GM23338 (cell line): ENCODE measurements around the gene DMD. TPM values are rescaled to one million over a fixed set of nuclear protein-coding genes. Genes with fewer than 3 reads are reported as not detected.
"Not testable (repeated sequence)": the region's sequence is repeated elsewhere in the genome, so short reads cannot be mapped to it uniquely, and the experiment has no call there.

ENCODE experiments used
- ATAC-seq: fragments of 200-7000 bp; cut with Tn5 transposase; 3 replicates; pipeline ENCODE4 v1.9.1; 2020
- DNase-seq: peaks from one replicate; pipeline ENCODE4 v3.0.0-alpha.2; 2015; ENCODE audit warnings: low spot score
- H2AFZ ChIP-seq: fragments of 200-600 bp; sonication (generic); 2 replicates; pipeline ENCODE4 v1.8.0; 2016; ENCODE audit warnings: antibody characterized with exemption, mild to moderate bottlenecking, moderate library complexity
- H3F3A ChIP-seq: fragments of 200-600 bp; sonication (generic); replicated peaks from 2 replicates; pipeline ENCODE4 v1.8.0; 2017; ENCODE audit warnings: antibody characterized with exemption, mixed run types, low read depth
- H3K27ac ChIP-seq: fragments of 200-600 bp; sonication (generic); 2 replicates; pipeline ENCODE4 v1.6.1; 2016; ENCODE audit warnings: low read depth
- H3K27me3 ChIP-seq: fragments of 200-600 bp; sonication (generic); 2 replicates; pipeline ENCODE4 v1.8.0; 2016; ENCODE audit warnings: mild to moderate bottlenecking, mixed run types, moderate library complexity; ENCODE audit not compliant: insufficient read depth
- H3K36me3 ChIP-seq: fragments of 200-600 bp; sonication (generic); 2 replicates; pipeline ENCODE4 v1.8.0; 2016; ENCODE audit warnings: mild to moderate bottlenecking; ENCODE audit not compliant: insufficient read depth
- H3K4me1 ChIP-seq: fragments of 200-600 bp; sonication (generic); 2 replicates; pipeline ENCODE4 v1.8.0; 2016; ENCODE audit warnings: mild to moderate bottlenecking, moderate library complexity; ENCODE audit not compliant: insufficient read depth
- H3K4me2 ChIP-seq: fragments of 200-600 bp; sonication (generic); 2 replicates; pipeline ENCODE4 v1.7.1; 2017; ENCODE audit warnings: mixed run types
- H3K4me3 ChIP-seq: fragments of 200-600 bp; sonication (generic); 2 replicates; pipeline ENCODE4 v1.6.1; 2016; ENCODE audit warnings: mixed run types
- H3K79me2 ChIP-seq: fragments of 200-600 bp; sonication (generic); replicated peaks from 2 replicates; pipeline ENCODE4 v1.8.0; 2017; ENCODE audit warnings: mild to moderate bottlenecking; ENCODE audit not compliant: insufficient read depth
- H3K9me2 ChIP-seq: fragments of 200-600 bp; sonication (generic); 2 replicates; pipeline ENCODE4 v1.8.0; 2017; ENCODE audit not compliant: insufficient read depth
- H4K20me1 ChIP-seq: fragments of 200-600 bp; sonication (generic); replicated peaks from 2 replicates; pipeline ENCODE4 v1.8.0; 2017; ENCODE audit warnings: mild to moderate bottlenecking; ENCODE audit not compliant: insufficient read depth
- H3K27ac Mint-ChIP-seq: 2 replicates; pipeline ENCODE4 v1.8.0; 2020; ENCODE audit warnings: inconsistent platforms, mild to moderate bottlenecking, moderate library complexity, mixed read lengths
- H3K27me3 Mint-ChIP-seq: 3 replicates; pipeline ENCODE4 v1.8.0; 2022; ENCODE audit warnings: low read depth, mild to moderate bottlenecking, moderate library complexity, mixed read lengths, inconsistent platforms; ENCODE audit not compliant: insufficient read depth, poor library complexity
- H3K36me3 Mint-ChIP-seq: 3 replicates; pipeline ENCODE4 v1.8.0; 2021; ENCODE audit warnings: low read depth, mild to moderate bottlenecking, inconsistent platforms, moderate library complexity, mixed read lengths
- H3K4me1 Mint-ChIP-seq: 3 replicates; pipeline ENCODE4 v1.8.0; 2020; ENCODE audit warnings: mild to moderate bottlenecking, inconsistent platforms, mixed read lengths
- H3K4me3 Mint-ChIP-seq: 3 replicates; pipeline ENCODE4 v1.8.0; 2021; ENCODE audit warnings: moderate library complexity, mild to moderate bottlenecking, inconsistent platforms, mixed read lengths
- H3K9me3 Mint-ChIP-seq: 3 replicates; pipeline ENCODE4 v1.8.0; 2020; ENCODE audit warnings: moderate library complexity, mild to moderate bottlenecking, inconsistent platforms, mixed read lengths
- CREB1 ChIP-seq: fragments of 250-450 bp; sonication (Bioruptor Pico); IDR thresholded peaks from 2 replicates; pipeline ENCODE4 v1.5.0; 2020; ENCODE audit warnings: low read depth, mild to moderate bottlenecking, moderate library complexity
- EZH2 ChIP-seq: fragments of 200-600 bp; sonication (generic); IDR thresholded peaks from one replicate; pipeline ENCODE4 v1.8.0; 2017; ENCODE audit warnings: antibody characterized with exemption, mild to moderate bottlenecking, low read depth; ENCODE audit not compliant: unreplicated experiment
- JUNB ChIP-seq: IDR thresholded peaks from one replicate; pipeline ENCODE4 v1.6.1; 2016; ENCODE audit warnings: antibody characterized with exemption; ENCODE audit not compliant: unreplicated experiment
- NANOG ChIP-seq: IDR thresholded peaks from 2 replicates; pipeline ENCODE4 v1.6.1; 2016; ENCODE audit warnings: antibody characterized with exemption, borderline replicate concordance
- POLR2AphosphoS5 ChIP-seq: IDR thresholded peaks from 2 replicates; pipeline ENCODE4 v1.6.1; 2016; ENCODE audit warnings: antibody characterized with exemption, low read depth
- REST ChIP-seq: IDR thresholded peaks from one replicate; pipeline ENCODE4 v1.6.1; 2018; ENCODE audit warnings: antibody characterized with exemption; ENCODE audit not compliant: unreplicated experiment
- ZNF114 ChIP-seq: fragments of 250-450 bp; sonication (Bioruptor Pico); IDR thresholded peaks from 2 replicates; pipeline ENCODE4 v1.5.0; 2020; ENCODE audit warnings: mild to moderate bottlenecking, moderate library complexity
- polyA plus RNA-seq: library from polyadenylated mRNA; unstranded; fragments of >200 nt; fragmentation: Nextera tagmentation; extraction: Ambion mirVana; gene quantifications from 2 replicates; pipeline ENCODE4 v1.2.1, GENCODE V29; 2016
- total RNA-seq: library from RNA; depleted of rRNA; stranded (reverse); fragments of >200 nt; shearing (Covaris generic); gene quantifications from 2 replicates; pipeline ENCODE4 v1.2.3, GENCODE V29; 2014
- TF ChIP-seq, protein P1 (sequence below), 2 experiments: fragments of 200-600 bp in 1 of 2; sonication (generic) in 1 of 2; conservative IDR thresholded peaks; 2 replicates each; pipeline versions ENCODE4 v1.5.1 to v1.6.1; 2016 to 2017; ENCODE audit warnings: antibody characterized with exemption in 2 of 2, low read depth in 2 of 2, mild to moderate bottlenecking in 2 of 2, moderate library complexity in 1 of 2

Gene DMD
- total and polyA plus RNA-seq, 2 experiments from 2014 or later, result 4.5 to 7.6 TPM

GRCh38 chrX:32741910-32742309 lies 469.4 kb downstream of the DMD start (continued):
- TF ChIP-seq REST (no peak), POLR2AphosphoS5 (no peak), NANOG (no peak)

GRCh38 chrX:32708542-32708941 lies 502.8 kb downstream of the DMD start:
- Histone ChIP-seq H3K36me3 (no peaks in the 10 kb centered on the region), H3K4me3 (no peak overlapping the region), H2AFZ (no peak overlapping the region), H3K4me1 (peaks cover 18% of the 10 kb centered on the region), H3K79me2 (no peaks in the 10 kb centered on the region), H3K27ac (no peak overlapping the region), H3K4me2 (no peak overlapping the region), H3F3A (no peaks in the 10 kb centered on the region), H3K27me3 (no peaks in the 10 kb centered on the region), H3K9me2 (no peaks in the 10 kb centered on the region), H4K20me1 (no peaks in the 10 kb centered on the region)
- DNase-seq (no peak), ATAC-seq (no peak)
- H3K9me3 Mint-ChIP-seq, result no peaks in the 10 kb centered on the region
- no peak overlapping the region for H3K27ac Mint-ChIP-seq
- peaks cover 9% of the 10 kb centered on the region; the same call in 2 of the 3 replicates for H3K4me1 Mint-ChIP-seq
- TF ChIP-seq JUNB (no peak), ZNF114 (CRISPR knock-in tag) (no peak), NANOG (no peak), EZH2 (no peak), CREB1 (no peak), POLR2AphosphoS5 (no peak)
- TF ChIP-seq, protein P1, sequence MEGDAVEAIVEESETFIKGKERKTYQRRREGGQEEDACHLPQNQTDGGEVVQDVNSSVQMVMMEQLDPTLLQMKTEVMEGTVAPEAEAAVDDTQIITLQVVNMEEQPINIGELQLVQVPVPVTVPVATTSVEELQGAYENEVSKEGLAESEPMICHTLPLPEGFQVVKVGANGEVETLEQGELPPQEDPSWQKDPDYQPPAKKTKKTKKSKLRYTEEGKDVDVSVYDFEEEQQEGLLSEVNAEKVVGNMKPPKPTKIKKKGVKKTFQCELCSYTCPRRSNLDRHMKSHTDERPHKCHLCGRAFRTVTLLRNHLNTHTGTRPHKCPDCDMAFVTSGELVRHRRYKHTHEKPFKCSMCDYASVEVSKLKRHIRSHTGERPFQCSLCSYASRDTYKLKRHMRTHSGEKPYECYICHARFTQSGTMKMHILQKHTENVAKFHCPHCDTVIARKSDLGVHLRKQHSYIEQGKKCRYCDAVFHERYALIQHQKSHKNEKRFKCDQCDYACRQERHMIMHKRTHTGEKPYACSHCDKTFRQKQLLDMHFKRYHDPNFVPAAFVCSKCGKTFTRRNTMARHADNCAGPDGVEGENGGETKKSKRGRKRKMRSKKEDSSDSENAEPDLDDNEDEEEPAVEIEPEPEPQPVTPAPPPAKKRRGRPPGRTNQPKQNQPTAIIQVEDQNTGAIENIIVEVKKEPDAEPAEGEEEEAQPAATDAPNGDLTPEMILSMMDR (conservative IDR thresholded peaks at IDR 0.05; ENCODE audit: low read depth in 2 of 2), result no peak
- H3K27me3 Mint-ChIP-seq, result no peaks in the 10 kb centered on the region
- H3K4me3 Mint-ChIP-seq, result no peak overlapping the region
- H3K36me3 Mint-ChIP-seq, result no peaks in the 10 kb centered on the region

DNA sequence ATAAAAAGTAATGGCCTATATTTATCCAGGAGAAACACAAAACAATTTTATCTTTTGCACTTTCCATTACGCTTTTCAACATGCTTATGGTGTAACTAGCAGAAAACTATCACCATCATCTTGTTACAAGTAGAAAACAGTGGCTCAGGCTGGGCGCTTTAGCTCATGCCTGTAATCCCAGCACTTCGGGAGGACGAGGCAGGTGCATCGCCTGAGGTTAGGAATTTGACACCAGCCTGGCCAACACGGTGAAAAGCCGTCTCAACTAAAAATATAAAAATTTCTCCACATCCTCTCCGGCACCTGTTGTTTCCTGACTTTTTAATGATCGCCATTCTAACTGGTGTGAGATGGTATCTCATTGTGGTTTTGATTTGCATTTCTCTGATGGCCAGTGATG lies 506.0 kb downstream of the DMD start:
- not testable (repeated sequence) for H2AFZ ChIP-seq, H3K27ac Mint-ChIP-seq, H3K36me3 Mint-ChIP-seq, H3F3A ChIP-seq, H3K4me2 ChIP-seq, H3K27ac ChIP-seq, H4K20me1 ChIP-seq, DNase-seq, H3K36me3 ChIP-seq, H3K27me3 Mint-ChIP-seq, ATAC-seq, H3K4me3 Mint-ChIP-seq, H3K9me2 ChIP-seq, H3K79me2 ChIP-seq, H3K27me3 ChIP-seq, H3K4me1 Mint-ChIP-seq, H3K4me3 ChIP-seq, H3K9me3 Mint-ChIP-seq
- H3K4me1 ChIP-seq, result peaks cover 18% of the 10 kb centered on the region
